ENCODE data around the gene BORCS5.

The BORCS5 gene

DNA sequence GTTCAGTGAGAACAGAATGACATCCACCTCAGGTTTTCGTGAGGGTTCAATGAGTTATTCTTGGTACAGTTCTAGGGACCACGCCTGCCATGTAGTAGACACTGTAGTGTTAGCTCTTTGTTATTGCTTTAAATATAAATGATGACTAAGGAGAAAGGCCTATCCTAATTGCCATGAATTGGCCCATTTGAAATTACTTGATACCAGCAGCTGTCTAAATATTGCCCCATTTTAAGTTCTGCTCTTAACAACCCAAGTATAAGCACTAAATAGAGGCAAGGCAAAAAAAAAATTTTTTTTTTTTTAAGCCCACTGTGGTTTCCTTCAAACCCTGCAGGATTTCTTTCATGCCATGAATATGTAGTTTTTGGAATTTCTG, 84.5 kb downstream of the BORCS5 start:
- ATAC-seq: no peak
- no peak for TF ChIP-seq BACH2 (CRISPR knock-in tag; IDR thresholded peaks at IDR 0.05; ENCODE audit: borderline replicate concordance)
- no peak for TF ChIP-seq TCF4 (CRISPR knock-in tag; IDR thresholded peaks at IDR 0.05; ENCODE audit: borderline replicate concordance)
- TF ChIP-seq OSR1 (CRISPR knock-in tag; IDR thresholded peaks at IDR 0.05): no peak
- TF ChIP-seq SNAI2 (CRISPR knock-in tag; IDR thresholded peaks at IDR 0.05): no peak
- TF ChIP-seq, protein P1, sequence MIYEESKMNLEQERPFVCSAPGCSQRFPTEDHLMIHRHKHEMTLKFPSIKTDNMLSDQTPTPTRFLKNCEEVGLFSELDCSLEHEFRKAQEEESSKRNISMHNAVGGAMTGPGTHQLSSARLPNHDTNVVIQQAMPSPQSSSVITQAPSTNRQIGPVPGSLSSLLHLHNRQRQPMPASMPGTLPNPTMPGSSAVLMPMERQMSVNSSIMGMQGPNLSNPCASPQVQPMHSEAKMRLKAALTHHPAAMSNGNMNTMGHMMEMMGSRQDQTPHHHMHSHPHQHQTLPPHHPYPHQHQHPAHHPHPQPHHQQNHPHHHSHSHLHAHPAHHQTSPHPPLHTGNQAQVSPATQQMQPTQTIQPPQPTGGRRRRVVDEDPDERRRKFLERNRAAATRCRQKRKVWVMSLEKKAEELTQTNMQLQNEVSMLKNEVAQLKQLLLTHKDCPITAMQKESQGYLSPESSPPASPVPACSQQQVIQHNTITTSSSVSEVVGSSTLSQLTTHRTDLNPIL (CRISPR knock-in tag; IDR thresholded peaks at IDR 0.05; ENCODE audit: low read depth): no peak
- TF ChIP-seq, protein P2, sequence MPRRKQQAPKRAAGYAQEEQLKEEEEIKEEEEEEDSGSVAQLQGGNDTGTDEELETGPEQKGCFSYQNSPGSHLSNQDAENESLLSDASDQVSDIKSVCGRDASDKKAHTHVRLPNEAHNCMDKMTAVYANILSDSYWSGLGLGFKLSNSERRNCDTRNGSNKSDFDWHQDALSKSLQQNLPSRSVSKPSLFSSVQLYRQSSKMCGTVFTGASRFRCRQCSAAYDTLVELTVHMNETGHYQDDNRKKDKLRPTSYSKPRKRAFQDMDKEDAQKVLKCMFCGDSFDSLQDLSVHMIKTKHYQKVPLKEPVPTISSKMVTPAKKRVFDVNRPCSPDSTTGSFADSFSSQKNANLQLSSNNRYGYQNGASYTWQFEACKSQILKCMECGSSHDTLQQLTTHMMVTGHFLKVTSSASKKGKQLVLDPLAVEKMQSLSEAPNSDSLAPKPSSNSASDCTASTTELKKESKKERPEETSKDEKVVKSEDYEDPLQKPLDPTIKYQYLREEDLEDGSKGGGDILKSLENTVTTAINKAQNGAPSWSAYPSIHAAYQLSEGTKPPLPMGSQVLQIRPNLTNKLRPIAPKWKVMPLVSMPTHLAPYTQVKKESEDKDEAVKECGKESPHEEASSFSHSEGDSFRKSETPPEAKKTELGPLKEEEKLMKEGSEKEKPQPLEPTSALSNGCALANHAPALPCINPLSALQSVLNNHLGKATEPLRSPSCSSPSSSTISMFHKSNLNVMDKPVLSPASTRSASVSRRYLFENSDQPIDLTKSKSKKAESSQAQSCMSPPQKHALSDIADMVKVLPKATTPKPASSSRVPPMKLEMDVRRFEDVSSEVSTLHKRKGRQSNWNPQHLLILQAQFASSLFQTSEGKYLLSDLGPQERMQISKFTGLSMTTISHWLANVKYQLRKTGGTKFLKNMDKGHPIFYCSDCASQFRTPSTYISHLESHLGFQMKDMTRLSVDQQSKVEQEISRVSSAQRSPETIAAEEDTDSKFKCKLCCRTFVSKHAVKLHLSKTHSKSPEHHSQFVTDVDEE (CRISPR knock-in tag; IDR thresholded peaks at IDR 0.05): no peak
- TF ChIP-seq, protein P3, sequence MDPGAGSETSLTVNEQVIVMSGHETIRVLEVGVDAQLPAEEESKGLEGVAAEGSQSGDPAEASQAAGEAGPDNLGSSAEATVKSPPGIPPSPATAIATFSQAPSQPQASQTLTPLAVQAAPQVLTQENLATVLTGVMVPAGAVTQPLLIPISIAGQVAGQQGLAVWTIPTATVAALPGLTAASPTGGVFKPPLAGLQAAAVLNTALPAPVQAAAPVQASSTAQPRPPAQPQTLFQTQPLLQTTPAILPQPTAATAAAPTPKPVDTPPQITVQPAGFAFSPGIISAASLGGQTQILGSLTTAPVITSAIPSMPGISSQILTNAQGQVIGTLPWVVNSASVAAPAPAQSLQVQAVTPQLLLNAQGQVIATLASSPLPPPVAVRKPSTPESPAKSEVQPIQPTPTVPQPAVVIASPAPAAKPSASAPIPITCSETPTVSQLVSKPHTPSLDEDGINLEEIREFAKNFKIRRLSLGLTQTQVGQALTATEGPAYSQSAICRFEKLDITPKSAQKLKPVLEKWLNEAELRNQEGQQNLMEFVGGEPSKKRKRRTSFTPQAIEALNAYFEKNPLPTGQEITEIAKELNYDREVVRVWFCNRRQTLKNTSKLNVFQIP (CRISPR knock-in tag; IDR thresholded peaks at IDR 0.05; ENCODE audit: borderline replicate concordance, low read depth): no peak

DNA sequence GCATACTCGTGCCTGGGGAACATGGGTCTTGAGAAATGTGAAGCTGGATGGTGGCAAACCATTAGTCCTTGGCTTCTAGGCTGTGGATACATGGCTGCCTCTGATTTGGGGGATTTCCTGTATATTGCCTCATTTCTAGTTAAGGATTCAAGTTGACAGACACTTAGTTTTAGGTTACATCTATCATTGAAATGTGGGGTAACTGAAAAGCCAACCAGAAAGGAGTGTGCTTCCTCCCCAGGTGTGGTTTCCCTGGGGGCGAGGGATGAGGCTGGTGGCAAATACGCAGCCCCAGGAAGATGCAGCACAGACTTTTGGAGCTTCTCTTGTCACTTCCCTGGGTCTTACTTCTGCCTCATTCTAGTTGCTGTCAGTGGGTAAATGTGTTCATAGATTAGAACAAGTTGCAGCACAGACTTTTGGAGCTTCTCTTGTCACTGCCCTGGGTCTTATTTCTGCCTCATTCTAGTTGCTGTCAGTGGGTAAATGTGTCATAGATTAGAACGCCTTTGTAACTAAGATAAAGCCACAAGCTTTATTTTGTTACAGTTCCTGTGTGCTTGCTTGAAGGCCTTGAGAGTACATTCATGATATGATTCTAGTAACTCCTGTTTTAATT, 85.1 kb downstream of the BORCS5 start:
- TF ChIP-seq, protein P4, sequence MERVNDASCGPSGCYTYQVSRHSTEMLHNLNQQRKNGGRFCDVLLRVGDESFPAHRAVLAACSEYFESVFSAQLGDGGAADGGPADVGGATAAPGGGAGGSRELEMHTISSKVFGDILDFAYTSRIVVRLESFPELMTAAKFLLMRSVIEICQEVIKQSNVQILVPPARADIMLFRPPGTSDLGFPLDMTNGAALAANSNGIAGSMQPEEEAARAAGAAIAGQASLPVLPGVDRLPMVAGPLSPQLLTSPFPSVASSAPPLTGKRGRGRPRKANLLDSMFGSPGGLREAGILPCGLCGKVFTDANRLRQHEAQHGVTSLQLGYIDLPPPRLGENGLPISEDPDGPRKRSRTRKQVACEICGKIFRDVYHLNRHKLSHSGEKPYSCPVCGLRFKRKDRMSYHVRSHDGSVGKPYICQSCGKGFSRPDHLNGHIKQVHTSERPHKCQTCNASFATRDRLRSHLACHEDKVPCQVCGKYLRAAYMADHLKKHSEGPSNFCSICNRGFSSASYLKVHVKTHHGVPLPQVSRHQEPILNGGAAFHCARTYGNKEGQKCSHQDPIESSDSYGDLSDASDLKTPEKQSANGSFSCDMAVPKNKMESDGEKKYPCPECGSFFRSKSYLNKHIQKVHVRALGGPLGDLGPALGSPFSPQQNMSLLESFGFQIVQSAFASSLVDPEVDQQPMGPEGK (CRISPR knock-in tag; IDR thresholded peaks at IDR 0.05; ENCODE audit: borderline replicate concordance): no peak
- TF ChIP-seq BACH2 (CRISPR knock-in tag; IDR thresholded peaks at IDR 0.05; ENCODE audit: borderline replicate concordance) (no peak), TCF4 (CRISPR knock-in tag; IDR thresholded peaks at IDR 0.05; ENCODE audit: borderline replicate concordance) (no peak), PPARA (CRISPR knock-in tag; IDR thresholded peaks at IDR 0.05; ENCODE audit: borderline replicate concordance) (no peak), TOX (CRISPR knock-in tag; IDR thresholded peaks at IDR 0.05; ENCODE audit: borderline replicate concordance) (no peak), ZC3H10 (CRISPR knock-in tag; IDR thresholded peaks at IDR 0.05) (no peak), ZNF565 (CRISPR knock-in tag; conservative IDR thresholded peaks at IDR 0.05; ENCODE audit: low read depth) (no peak)
- TF ChIP-seq, protein P5, sequence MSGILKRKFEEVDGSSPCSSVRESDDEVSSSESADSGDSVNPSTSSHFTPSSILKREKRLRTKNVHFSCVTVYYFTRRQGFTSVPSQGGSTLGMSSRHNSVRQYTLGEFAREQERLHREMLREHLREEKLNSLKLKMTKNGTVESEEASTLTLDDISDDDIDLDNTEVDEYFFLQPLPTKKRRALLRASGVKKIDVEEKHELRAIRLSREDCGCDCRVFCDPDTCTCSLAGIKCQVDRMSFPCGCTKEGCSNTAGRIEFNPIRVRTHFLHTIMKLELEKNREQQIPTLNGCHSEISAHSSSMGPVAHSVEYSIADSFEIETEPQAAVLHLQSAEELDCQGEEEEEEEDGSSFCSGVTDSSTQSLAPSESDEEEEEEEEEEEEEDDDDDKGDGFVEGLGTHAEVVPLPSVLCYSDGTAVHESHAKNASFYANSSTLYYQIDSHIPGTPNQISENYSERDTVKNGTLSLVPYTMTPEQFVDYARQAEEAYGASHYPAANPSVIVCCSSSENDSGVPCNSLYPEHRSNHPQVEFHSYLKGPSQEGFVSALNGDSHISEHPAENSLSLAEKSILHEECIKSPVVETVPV (CRISPR knock-in tag; IDR thresholded peaks at IDR 0.05): no peak
- TF ChIP-seq, protein P1 (CRISPR knock-in tag; IDR thresholded peaks at IDR 0.05; ENCODE audit: low read depth): no peak
- ATAC-seq: peak; percentile 38

DNA sequence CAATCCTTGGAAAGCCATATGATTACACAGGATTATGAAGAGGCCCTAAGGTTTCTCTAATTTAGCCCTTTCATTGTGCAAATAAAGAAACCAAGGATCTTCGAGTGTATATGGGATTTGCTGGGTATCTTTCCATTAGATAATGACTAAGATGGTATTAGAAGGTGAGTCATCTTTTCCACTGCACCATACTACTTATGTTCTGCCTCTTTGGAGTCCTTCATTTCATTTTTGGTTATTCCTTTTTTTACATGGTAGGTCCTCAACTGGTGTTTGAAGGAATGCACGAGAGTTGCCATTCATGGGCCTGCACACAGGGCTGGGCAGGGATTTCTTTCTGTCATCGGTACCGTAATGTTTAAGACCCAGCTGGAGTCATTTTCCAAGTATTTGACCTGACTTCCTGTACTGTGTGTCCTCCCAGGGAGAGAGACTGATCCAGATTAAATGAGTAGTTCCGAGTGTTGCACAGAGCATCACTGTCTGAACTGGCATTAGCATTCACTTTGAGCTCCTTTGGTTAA, 85.7 kb downstream of the BORCS5 start:
- TF ChIP-seq ESRRG (CRISPR knock-in tag; IDR thresholded peaks at IDR 0.05) (no peak), ZFP3 (CRISPR knock-in tag; IDR thresholded peaks at IDR 0.05) (0 out of 2 replicates have a peak, but pooled peaks have one; percentile 38)
- ATAC-seq: peak; percentile 63

DNA sequence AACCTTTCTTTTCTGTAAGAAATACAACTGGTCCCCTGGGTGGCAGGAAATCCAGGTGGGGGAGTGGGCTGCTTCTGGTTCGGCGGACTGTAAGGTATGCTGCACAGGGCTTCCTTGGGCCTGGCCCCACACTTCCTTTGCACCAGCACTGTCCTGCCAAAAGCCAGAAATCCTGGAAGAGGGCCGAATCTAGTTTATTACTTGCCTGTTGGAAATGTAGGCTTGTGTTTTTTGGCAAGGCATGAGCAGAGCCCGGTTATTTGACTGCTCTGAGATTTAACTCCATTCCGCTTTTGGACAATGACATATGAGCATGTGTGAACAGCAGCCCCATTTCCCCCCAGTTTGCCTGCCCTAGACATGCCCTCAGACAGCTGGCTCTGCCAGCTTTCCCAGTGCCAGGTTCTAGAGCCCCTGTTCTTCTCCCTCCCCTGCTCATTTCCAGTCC, 86.6 kb downstream of the BORCS5 start:
- ATAC-seq: no peak
- TF ChIP-seq RARB (CRISPR knock-in tag; IDR thresholded peaks at IDR 0.05) (no peak), ARNTL (CRISPR knock-in tag; IDR thresholded peaks at IDR 0.05; ENCODE audit: borderline replicate concordance, low read depth) (no peak), TCF4 (CRISPR knock-in tag; IDR thresholded peaks at IDR 0.05; ENCODE audit: borderline replicate concordance) (no peak), ZC3H10 (CRISPR knock-in tag; IDR thresholded peaks at IDR 0.05) (no peak), OSR1 (CRISPR knock-in tag; IDR thresholded peaks at IDR 0.05) (no peak)
- TF ChIP-seq, protein P1 (CRISPR knock-in tag; IDR thresholded peaks at IDR 0.05; ENCODE audit: low read depth): no peak
- TF ChIP-seq, protein P2 (CRISPR knock-in tag; IDR thresholded peaks at IDR 0.05): no peak

Data from SK-N-SH treated with all-trans-retinoic acid at 6 μM for 48 hours (cell line).